Nucleus accumbens (tissue), 56 donors: ENCODE measurements around the gene CUEDC2.
A peak's percentile ranks its signal among the peaks of the same experiment; 100 is the strongest.

Experiments
- DNase-seq, 56 donors: peaks; one replicate each; lab custom pipeline; 2025; lab: John Stamatoyannopoulos, UW

Gene CUEDC2

GRCh38 chr10:102429468-102429867 is 2.9 kb downstream of the CUEDC2 start:
- no peak for DNase-seq

GRCh38 chr10:102426803-102427287 is 5.5 kb downstream of the CUEDC2 start:
- DNase-seq = no peak

GRCh38 chr10:102425444-102425843 is 6.9 kb downstream of the CUEDC2 start:
- no peak for DNase-seq

GRCh38 chr10:102424916-102425315 is 7.5 kb downstream of the CUEDC2 start:
- no peak for DNase-seq

- DNase-seq = no peak
These were observed 8.2 kb downstream of the CUEDC2 start for GRCh38 chr10:102424145-102424544.

GRCh38 chr10:102423372-102423968 is 8.9 kb downstream of the CUEDC2 start:
- DNase-seq = no peak

- peak in 45 of 56 donors; percentile 16 to 72 (median 39) for DNase-seq
These were observed 9.7 kb downstream of the CUEDC2 start for GRCh38 chr10:102422545-102423129.

- peak in 3 of 56 donors; percentile 32 to 45 (median 35) for DNase-seq
These were observed 10.4 kb downstream of the CUEDC2 start for GRCh38 chr10:102421757-102422512.

GRCh38 chr10:102421507-102421756 is 10.9 kb downstream of the CUEDC2 start:
- DNase-seq = peak in 2 of 56 donors; percentile 52 to 57

GRCh38 chr10:102420714-102421506 is 11.5 kb downstream of the CUEDC2 start, which contains the start of gene FBXL15:
Gene FBXL15, plus strand, starts transcription at chr10:102420836. Its CDS starts 294 bp downstream, at chr10:102421130.
- peak; percentile 49 to 97 (median 92) for DNase-seq

- no peak for DNase-seq
These were observed 12.1 kb downstream of the CUEDC2 start for GRCh38 chr10:102420181-102420713.

GRCh38 chr10:102419269-102420180 is 12.8 kb downstream of the CUEDC2 start:
- peak in 50 of 56 donors; percentile 19 to 85 (median 62) for DNase-seq

GRCh38 chr10:102418622-102419268 is 13.6 kb downstream of the CUEDC2 start, which contains the start of gene PSD:
Gene PSD, minus strand, starts transcription at chr10:102418785. Its CDS starts 1,747 bp downstream, at chr10:102417038.
- DNase-seq = peak in 24 of 56 donors; percentile 11 to 66 (median 37)

GRCh38 chr10:102416695-102417094 is 15.7 kb downstream of the CUEDC2 start:
- no peak for DNase-seq

GRCh38 chr10:102416283-102416682 is 16.1 kb downstream of the CUEDC2 start:
- no peak for DNase-seq

- DNase-seq = no peak
These were observed 17.6 kb downstream of the CUEDC2 start for GRCh38 chr10:102414749-102415148.

- no peak for DNase-seq
These were observed 18.4 kb downstream of the CUEDC2 start for GRCh38 chr10:102413806-102414561.
